Activated CD4-positive, CD25-positive, alpha-beta regulatory T cell treated with anti-CD3 and anti-CD28 coated beads, Interleukin-2, amount 50 U/mL, for 72 hours (primary cell): ENCODE results near the gene MFAP5.

Experiments
- DNase-seq: peaks from one replicate; pipeline ENCODE4 v3.0.0; 2021

Gene MFAP5

GRCh38 chr12:8662593-8662992, at the start of gene MFAP5:
MFAP5 (minus strand) TSS chr12:8662826; CDS start chr12:8662104, 722 bp downstream.
- DNase-seq = no peak

- no peak for DNase-seq
Measured at GRCh38 chr12:8709124-8709830, 46.7 kb upstream of the MFAP5 start.

GRCh38 chr12:8702159-8702558, 39.5 kb upstream of the MFAP5 start:
- DNase-seq = no peak

- no peak for DNase-seq
Measured at GRCh38 chr12:8701046-8701660, 38.5 kb upstream of the MFAP5 start.

- DNase-seq = no peak
Measured at GRCh38 chr12:8699714-8700113, 37.1 kb upstream of the MFAP5 start.

GRCh38 chr12:8698879-8699278, 36.3 kb upstream of the MFAP5 start:
- DNase-seq = no peak

- peak; percentile 44 for DNase-seq
Measured at GRCh38 chr12:8698132-8698851, 35.7 kb upstream of the MFAP5 start.

- DNase-seq = peak; percentile 62
Measured at GRCh38 chr12:8697476-8698131, 35.0 kb upstream of the MFAP5 start, which contains the start of gene RIMKLB. RIMKLB (plus strand) TSS chr12:8697991; CDS start chr12:8713867, 15,876 bp downstream.

GRCh38 chr12:8697120-8697475, 34.5 kb upstream of the MFAP5 start:
- peak; percentile 37 for DNase-seq

GRCh38 chr12:8696442-8697090, 33.9 kb upstream of the MFAP5 start:
- DNase-seq = no peak

GRCh38 chr12:8695116-8695515, 32.5 kb upstream of the MFAP5 start:
- no peak for DNase-seq

- no peak for DNase-seq
Measured at GRCh38 chr12:8692573-8692972, 29.9 kb upstream of the MFAP5 start.

GRCh38 chr12:8689681-8690080, 27.1 kb upstream of the MFAP5 start:
- no peak for DNase-seq

GRCh38 chr12:8687846-8688601, 25.4 kb upstream of the MFAP5 start:
- DNase-seq = no peak

GRCh38 chr12:8685051-8685450, 22.4 kb upstream of the MFAP5 start:
- no peak for DNase-seq

GRCh38 chr12:8681129-8681884, 18.7 kb upstream of the MFAP5 start:
- no peak for DNase-seq

- DNase-seq = no peak
Measured at GRCh38 chr12:8680533-8680932, 17.9 kb upstream of the MFAP5 start.

GRCh38 chr12:8678661-8679111, 16.1 kb upstream of the MFAP5 start:
- no peak for DNase-seq

- no peak for DNase-seq
Measured at GRCh38 chr12:8677362-8677761, 14.7 kb upstream of the MFAP5 start.

- DNase-seq = no peak
Measured at GRCh38 chr12:8676651-8677050, 14.0 kb upstream of the MFAP5 start.

- no peak for DNase-seq
Measured at GRCh38 chr12:8675591-8676036, 13.0 kb upstream of the MFAP5 start.
